GM23248 (cell line): ENCODE data around the gene TADA3. TPM values are rescaled to one million over a fixed set of nuclear protein-coding genes. Genes with fewer than 3 reads are reported as not detected.

Experiments
- DNase-seq: peaks from one replicate; pipeline ENCODE4 v3.0.0-alpha.2; 2015
- H2AFZ ChIP-seq: fragments of 200-600 bp; sonication (generic); 2 replicates; pipeline ENCODE4 v1.6.1; 2016; ENCODE audit warnings: antibody characterized with exemption
- H3F3A ChIP-seq: fragments of 200-600 bp; sonication (generic); 2 replicates; pipeline ENCODE4 v1.6.1; 2016; ENCODE audit warnings: mild to moderate bottlenecking, antibody characterized with exemption, mixed run types; ENCODE audit not compliant: insufficient read depth
- H3K27ac ChIP-seq: fragments of 200-600 bp; sonication (generic); 2 replicates; pipeline ENCODE4 v1.5.1; 2016; ENCODE audit warnings: mild to moderate bottlenecking
- H3K27me3 ChIP-seq: fragments of 200-600 bp; sonication (generic); replicated peaks from 2 replicates; pipeline ENCODE4 v1.6.1; 2016; ENCODE audit warnings: mild to moderate bottlenecking; ENCODE audit not compliant: insufficient read depth
- H3K36me3 ChIP-seq: fragments of 200-600 bp; sonication (generic); 2 replicates; pipeline ENCODE4 v1.6.1; 2016; ENCODE audit warnings: low read depth, mild to moderate bottlenecking
- H3K4me1 ChIP-seq: fragments of 200-600 bp; sonication (generic); 2 replicates; pipeline ENCODE4 v1.6.1; 2016; ENCODE audit warnings: mild to moderate bottlenecking; ENCODE audit not compliant: insufficient read depth
- H3K4me2 ChIP-seq: fragments of 200-600 bp; sonication (generic); one replicate; pipeline ENCODE4 v1.6.1; 2016; ENCODE audit warnings: mild to moderate bottlenecking; ENCODE audit not compliant: unreplicated experiment
- H3K4me3 ChIP-seq: fragments of 200-600 bp; sonication (generic); 2 replicates; pipeline ENCODE4 v1.5.1; 2016; ENCODE audit warnings: mild to moderate bottlenecking
- H3K79me2 ChIP-seq: fragments of 200-600 bp; sonication (generic); 2 replicates; pipeline ENCODE4 v1.6.1; 2016; ENCODE audit warnings: mild to moderate bottlenecking; ENCODE audit not compliant: insufficient read depth
- H3K9ac ChIP-seq: fragments of 200-600 bp; sonication (generic); 2 replicates; pipeline ENCODE4 v1.6.1; 2016; ENCODE audit warnings: mild to moderate bottlenecking
- H3K9me2 ChIP-seq: fragments of 200-600 bp; sonication (generic); 2 replicates; pipeline ENCODE4 v1.6.1; 2016; ENCODE audit warnings: mixed run types, mild to moderate bottlenecking, moderate library complexity; ENCODE audit not compliant: insufficient read depth
- H3K9me3 ChIP-seq: fragments of 200-600 bp; sonication (generic); one replicate; pipeline ENCODE4 v1.6.1; 2017; ENCODE audit warnings: low read depth
- H4K20me1 ChIP-seq: fragments of 200-600 bp; sonication (generic); 2 replicates; pipeline ENCODE4 v1.6.0; 2016; ENCODE audit not compliant: insufficient read depth
- EZH2 ChIP-seq: fragments of 200-600 bp; sonication (generic); IDR thresholded peaks from 2 replicates; pipeline ENCODE4 v1.6.1; 2018; ENCODE audit warnings: antibody characterized with exemption, mild to moderate bottlenecking; ENCODE audit not compliant: insufficient read depth, poor library complexity, severe bottlenecking
- EZH2phosphoT487 ChIP-seq: fragments of 200-600 bp; sonication (generic); IDR thresholded peaks from 2 replicates; pipeline ENCODE4 v1.6.1; 2018; ENCODE audit warnings: antibody characterized with exemption, moderate library complexity, mild to moderate bottlenecking, low read depth; ENCODE audit not compliant: insufficient read depth
- WGBS, 2 experiments: methylation state at CpG; one replicate each; pipeline ENCODE4 v1.1.6; 2015 to 2017; ENCODE audit warnings: low lambda C conversion rate in 2 of 2, low coverage in 1 of 2; ENCODE audit errors: missing lambda C conversion rate in 2 of 2; 5-methylcytosine and 5-hydroxymethylcytosine counted together
- in situ Hi-C: fragments of 300-500 bp; cut with MboI; formaldehyde crosslinking; loops from 2 replicates; pipeline ENCODE4 v1.15.0; 2020
- polyA plus RNA-seq: library from polyadenylated mRNA; unstranded; fragments of >200 nt; fragmentation: Nextera tagmentation; extraction: Ambion mirVana; gene quantifications from 2 replicates; pipeline ENCODE4 v1.2.1, GENCODE V29; 2016
- total RNA-seq: library from RNA; depleted of rRNA; stranded (reverse); fragments of >200 nt; shearing (Covaris generic); gene quantifications from 2 replicates; pipeline ENCODE4 v1.2.3, GENCODE V29; 2014

TADA3 gene
- total and polyA plus RNA-seq, 2 experiments from 2014 or later: 85.1 to 135 TPM

DNA sequence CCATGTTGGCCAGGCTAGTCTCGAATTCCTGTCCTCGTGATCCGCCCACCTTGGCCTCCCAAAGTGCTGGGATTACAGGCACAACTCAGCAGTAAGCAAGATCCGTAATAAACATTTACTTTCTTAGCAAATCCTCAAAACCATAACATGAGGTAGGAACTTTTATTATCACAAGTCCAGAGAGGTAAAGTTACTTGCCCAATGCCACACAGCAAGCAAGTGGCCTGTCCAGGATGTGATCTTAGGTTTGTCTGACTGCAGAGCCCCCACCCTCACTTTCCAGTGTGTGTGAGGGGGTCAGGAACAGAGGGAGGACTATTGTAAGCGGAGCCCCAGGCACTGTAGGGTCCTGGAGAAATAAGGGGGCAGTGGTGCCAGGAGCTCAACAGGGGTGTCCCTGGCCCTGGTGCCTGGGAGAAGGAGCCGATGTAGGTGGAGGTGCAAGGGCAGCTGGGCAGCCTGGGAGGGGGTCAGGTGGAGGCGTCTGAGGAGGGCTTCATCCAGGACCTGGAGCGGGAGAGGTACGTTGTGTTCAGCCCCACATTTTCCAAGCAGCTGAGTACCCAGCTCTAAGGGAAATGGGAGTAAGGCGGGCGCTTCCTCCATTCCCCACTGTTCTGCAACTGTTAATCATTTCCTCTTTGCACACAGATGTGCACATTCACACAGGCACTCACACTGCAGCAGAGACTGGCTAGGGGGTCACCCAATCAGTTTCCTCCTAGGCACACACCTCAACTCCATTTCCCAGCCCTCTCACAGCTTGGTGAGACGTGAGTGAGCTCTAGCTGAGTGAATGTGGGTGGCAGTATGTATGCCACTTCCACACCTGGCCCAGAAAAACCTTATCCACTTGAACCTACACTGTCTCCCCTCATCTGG lies 45.7 kb upstream of the TADA3 start:
- Histone ChIP-seq H3K4me1 (no peaks in the 10 kb centered on the region), H3K79me2 (peaks cover 11% of the 10 kb centered on the region), H3K9me2 (no peaks in the 10 kb centered on the region), H3K9me3 (no peaks in the 10 kb centered on the region), H3K27ac (no peak overlapping the region), H3F3A (no peaks in the 10 kb centered on the region), H3K9ac (no peak overlapping the region), H3K4me2 (no peak overlapping the region), H4K20me1 (no peaks in the 10 kb centered on the region), H3K4me3 (no peak overlapping the region), H3K36me3 (peaks cover 13% of the 10 kb centered on the region; the same call in 1 of the 2 replicates), H2AFZ (no peak overlapping the region), H3K27me3 (no peaks in the 10 kb centered on the region)
- in situ Hi-C loops: no loop called here
- DNase-seq: no peak
- no peak for TF ChIP-seq EZH2phosphoT487
- no peak for TF ChIP-seq EZH2
- WGBS, 2 experiments: 87% methylated on average over 12 of the region's 12 CpGs

DNA sequence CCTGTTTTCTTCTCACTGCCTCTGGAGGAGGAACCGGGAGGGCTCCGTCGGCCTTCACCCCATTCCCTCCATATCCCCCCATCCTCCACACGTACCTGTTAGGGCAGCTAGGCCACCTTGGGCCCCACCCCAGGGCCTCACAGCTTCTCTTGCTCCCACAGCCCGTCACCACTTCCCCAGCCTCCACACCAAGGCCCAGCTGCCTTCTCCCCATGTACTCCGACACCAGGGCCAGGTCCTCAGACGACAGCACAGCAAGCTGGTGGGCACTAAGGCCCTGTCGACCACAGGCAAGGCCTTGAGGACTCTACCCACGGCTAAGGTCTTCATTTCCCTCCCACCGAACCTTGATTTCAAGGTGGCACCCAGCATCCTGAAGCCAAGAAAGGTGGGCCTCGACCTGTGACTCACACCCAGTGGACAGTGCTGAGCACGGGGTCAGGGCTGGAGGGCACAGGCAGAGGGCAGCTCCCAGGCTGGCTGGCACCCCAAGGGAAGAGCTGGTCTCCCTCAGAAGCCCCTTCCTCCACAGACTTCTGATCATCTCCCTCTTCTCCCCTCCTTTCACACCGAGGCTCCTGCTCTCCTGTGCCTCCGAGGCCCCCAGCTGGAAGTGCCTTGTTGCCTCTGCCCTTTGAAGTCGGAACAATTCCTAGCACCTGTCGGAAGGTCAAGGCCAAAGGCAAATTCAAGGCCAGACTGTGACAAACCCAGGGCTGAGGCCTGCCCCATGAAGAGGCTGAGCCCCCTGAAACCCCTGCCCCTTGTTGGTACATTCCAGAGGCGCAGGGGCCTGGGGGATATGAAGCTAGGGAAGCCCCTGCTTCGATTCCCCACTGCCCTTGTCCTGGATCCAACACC lies 42.5 kb upstream of the TADA3 start:
- H3K27me3 ChIP-seq: no peaks in the 10 kb centered on the region
- H3K27ac ChIP-seq: no peak overlapping the region
- no peak overlapping the region for H3K9ac ChIP-seq
- no peak overlapping the region for H2AFZ ChIP-seq
- no peaks in the 10 kb centered on the region for H3K9me3 ChIP-seq
- no peaks in the 10 kb centered on the region for H3K4me1 ChIP-seq
- no peak for TF ChIP-seq EZH2phosphoT487
- no peak for TF ChIP-seq EZH2
- H3K36me3 ChIP-seq: no peaks in the 10 kb centered on the region
- in situ Hi-C loops: no loop called here
- 0 out of 2 replicates have a peak, but pooled peaks cover 6% of the 10 kb centered on the region for H3F3A ChIP-seq
- no peak overlapping the region for H3K4me2 ChIP-seq
- H3K4me3 ChIP-seq: no peak overlapping the region
- DNase-seq: no peak
- WGBS, 2 experiments: 72 to 83% methylated on average over 17 to 18 of the region's 18 CpGs
- H4K20me1 ChIP-seq: no peaks in the 10 kb centered on the region
- H3K79me2 ChIP-seq: no peaks in the 10 kb centered on the region
- no peaks in the 10 kb centered on the region for H3K9me2 ChIP-seq

DNA sequence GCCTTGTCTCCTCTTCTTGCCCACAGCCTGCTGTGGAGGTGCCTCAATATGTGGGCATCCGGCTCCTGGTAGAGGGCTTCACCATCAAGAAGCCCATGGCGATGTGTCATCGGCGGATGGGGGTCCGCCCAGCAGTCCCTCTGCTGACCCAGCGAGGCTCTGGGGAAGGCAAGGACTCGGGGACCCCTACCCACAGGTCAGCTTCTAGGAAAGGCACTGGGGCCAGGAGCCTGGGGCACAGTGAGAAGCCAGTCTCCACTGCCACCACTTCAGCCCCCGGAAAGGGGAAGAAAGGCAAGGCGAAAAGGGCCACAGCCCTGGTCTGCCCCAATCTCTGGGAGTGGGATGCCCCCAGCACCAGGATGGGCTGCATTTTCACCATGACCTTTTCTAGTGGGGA lies 40.8 kb upstream of the TADA3 start:
- Histone ChIP-seq H3F3A (0 out of 2 replicates have a peak, but pooled peaks cover 6% of the 10 kb centered on the region), H3K79me2 (no peaks in the 10 kb centered on the region)
- 90% methylated on average over 9 of the region's 9 CpGs for WGBS, 2 experiments

DNA sequence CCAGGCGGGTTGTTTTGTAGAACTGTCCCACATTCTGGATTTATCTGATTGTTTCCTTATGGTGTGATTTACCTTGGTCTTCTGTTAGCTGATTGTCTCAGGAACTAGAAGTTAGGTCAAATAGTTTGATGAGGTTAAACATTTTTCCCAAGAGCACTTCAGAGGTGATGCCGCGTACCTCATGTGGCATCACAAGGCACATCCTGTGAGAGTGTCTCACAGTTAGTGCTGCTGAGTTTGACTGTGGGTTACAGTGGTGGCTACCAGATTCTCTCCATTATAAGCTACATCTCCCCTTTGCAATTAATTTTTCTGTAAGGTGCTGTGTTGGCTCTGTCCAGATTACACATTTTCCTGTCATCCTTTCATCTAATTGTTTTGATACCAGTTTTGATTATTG lies 39.0 kb upstream of the TADA3 start:
- 0 out of 2 replicates have a peak, but pooled peaks cover 6% of the 10 kb centered on the region for H3F3A ChIP-seq
- H3K79me2 ChIP-seq: no peaks in the 10 kb centered on the region
- H4K20me1 ChIP-seq: no peaks in the 10 kb centered on the region
- peaks cover 7% of the 10 kb centered on the region; the same call in 1 of the 2 replicates for H3K36me3 ChIP-seq
- no peak for TF ChIP-seq EZH2
- TF ChIP-seq EZH2phosphoT487: no peak
- WGBS, 2 experiments: 96 to 98% methylated on average over 3 of the region's 3 CpGs
- H2AFZ ChIP-seq: no peak overlapping the region
- H3K9me2 ChIP-seq: no peaks in the 10 kb centered on the region
- H3K9ac ChIP-seq: no peak overlapping the region
- H3K4me1 ChIP-seq: no peaks in the 10 kb centered on the region
- H3K4me2 ChIP-seq: no peak overlapping the region
- no peak overlapping the region for H3K4me3 ChIP-seq
- H3K9me3 ChIP-seq: no peaks in the 10 kb centered on the region
- H3K27ac ChIP-seq: no peak overlapping the region
- DNase-seq: no peak
- no peaks in the 10 kb centered on the region for H3K27me3 ChIP-seq
- in situ Hi-C loops: no loop called here

More for the DNA sequence above, 40.8 kb upstream of the TADA3 start:
- H3K27ac ChIP-seq: no peak overlapping the region
- in situ Hi-C loops: no loop called here
- H3K27me3 ChIP-seq: no peaks in the 10 kb centered on the region
- H3K9me2 ChIP-seq: no peaks in the 10 kb centered on the region
- no peak for DNase-seq
- H3K4me1 ChIP-seq: no peaks in the 10 kb centered on the region
- H3K4me2 ChIP-seq: no peak overlapping the region
- H3K4me3 ChIP-seq: no peak overlapping the region
- no peaks in the 10 kb centered on the region for H4K20me1 ChIP-seq
- TF ChIP-seq EZH2phosphoT487 (no peak), EZH2 (no peak)
- H2AFZ ChIP-seq: no peak overlapping the region
- no peaks in the 10 kb centered on the region for H3K9me3 ChIP-seq
- H3K36me3 ChIP-seq: peaks cover 7% of the 10 kb centered on the region; the same call in 1 of the 2 replicates
- H3K9ac ChIP-seq: no peak overlapping the region
